Measurements from ENCODE around the gene PTGR1.

Gene PTGR1

GRCh38 chr9:111559000-111559610, 40.3 kb downstream of the PTGR1 start:
- TF ChIP-seq POLR2AphosphoS5 (IDR thresholded peaks at IDR 0.05; ENCODE audit: low read depth, low read length): no peak
- TF ChIP-seq TAF1 (IDR thresholded peaks at IDR 0.05; ENCODE audit: borderline replicate concordance, insufficient read depth, low read length): no peak
- TF ChIP-seq FOXP2 (optimal IDR thresholded peaks at IDR 0.05; ENCODE audit: borderline replicate concordance, extremely low read depth, extremely low read length, insufficient read depth): no peak
- no peak for TF ChIP-seq SIN3A (IDR thresholded peaks at IDR 0.05; ENCODE audit: borderline replicate concordance, insufficient read depth, low read length)
- no peak for TF ChIP-seq REST (IDR thresholded peaks at IDR 0.05; ENCODE audit: insufficient read depth in 1 of 2, low read depth in 2 of 2, low read length in 2 of 2)

GRCh38 chr9:111548623-111549022, 50.8 kb downstream of the PTGR1 start:
- no peak for TF ChIP-seq TAF1 (IDR thresholded peaks at IDR 0.05; ENCODE audit: borderline replicate concordance, insufficient read depth, low read length)
- no peak for TF ChIP-seq REST (IDR thresholded peaks at IDR 0.05; ENCODE audit: insufficient read depth in 1 of 2, low read depth in 2 of 2, low read length in 2 of 2)
- no peak for TF ChIP-seq SIN3A (IDR thresholded peaks at IDR 0.05; ENCODE audit: borderline replicate concordance, insufficient read depth, low read length)
- no peak for TF ChIP-seq POLR2AphosphoS5 (IDR thresholded peaks at IDR 0.05; ENCODE audit: low read depth, low read length)
- no peak for TF ChIP-seq FOXP2 (optimal IDR thresholded peaks at IDR 0.05; ENCODE audit: borderline replicate concordance, extremely low read depth, extremely low read length, insufficient read depth)

- TF ChIP-seq FOXP2 (optimal IDR thresholded peaks at IDR 0.05; ENCODE audit: borderline replicate concordance, extremely low read depth, extremely low read length, insufficient read depth): no peak
- no peak for TF ChIP-seq REST (IDR thresholded peaks at IDR 0.05; ENCODE audit: insufficient read depth in 1 of 2, low read depth in 2 of 2, low read length in 2 of 2)
- TF ChIP-seq SIN3A (IDR thresholded peaks at IDR 0.05; ENCODE audit: borderline replicate concordance, insufficient read depth, low read length): no peak
- no peak for TF ChIP-seq TAF1 (IDR thresholded peaks at IDR 0.05; ENCODE audit: borderline replicate concordance, insufficient read depth, low read length)
- no peak for TF ChIP-seq POLR2AphosphoS5 (IDR thresholded peaks at IDR 0.05; ENCODE audit: low read depth, low read length)
Observed at GRCh38 chr9:111542497-111543254, 56.8 kb downstream of the PTGR1 start.

GRCh38 chr9:111533099-111533790, 66.2 kb downstream of the PTGR1 start:
- TF ChIP-seq POLR2AphosphoS5 (IDR thresholded peaks at IDR 0.05; ENCODE audit: low read depth, low read length): no peak
- TF ChIP-seq REST (IDR thresholded peaks at IDR 0.05; ENCODE audit: insufficient read depth in 1 of 2, low read depth in 2 of 2, low read length in 2 of 2): no peak
- TF ChIP-seq TAF1 (IDR thresholded peaks at IDR 0.05; ENCODE audit: borderline replicate concordance, insufficient read depth, low read length): no peak
- TF ChIP-seq FOXP2 (optimal IDR thresholded peaks at IDR 0.05; ENCODE audit: borderline replicate concordance, extremely low read depth, extremely low read length, insufficient read depth): no peak
- no peak for TF ChIP-seq SIN3A (IDR thresholded peaks at IDR 0.05; ENCODE audit: borderline replicate concordance, insufficient read depth, low read length)
